PC-3 (cell line): ENCODE results near the gene KCNN4. TPM values are rescaled to one million over a fixed set of nuclear protein-coding genes. Genes with fewer than 3 reads are reported as not detected.

Experiments
- ATAC-seq: fragments of 200-7000 bp; cut with Tn5 transposase; 2 replicates; pipeline ENCODE4 v1.9.1; 2020; ENCODE audit warnings: mild to moderate bottlenecking, moderate library complexity
- BruUV-seq: library from RNA; stranded (reverse); fragments of 400-500 nt; replicated peaks from 2 replicates; lab custom pipeline; 2021; lab: Mats Ljungman, UMichigan
- CTCF ChIA-PET: fragments of 300-600 bp; sonication (Branson Sonifier 250); formaldehyde crosslinking; loops from one replicate; lab custom pipeline; 2022; ENCODE audit warnings: antibody characterized with exemption; lab: Charles Lee
- POLR2A ChIA-PET: fragments of 300-600 bp; sonication (Branson Sonifier 250); formaldehyde crosslinking; loops from one replicate; lab custom pipeline; 2022; ENCODE audit warnings: antibody characterized with exemption; ENCODE audit not compliant: unreplicated experiment; lab: Charles Lee
- DNase-seq: peaks from one replicate; pipeline ENCODE4 v3.0.0-alpha.2; 2015
- H2AFZ ChIP-seq: fragments of 300-600 bp; sonication (generic); 2 replicates; pipeline ENCODE4 v1.6.0; 2016; ENCODE audit warnings: antibody characterized with exemption, low read length
- H3F3A ChIP-seq: fragments of 300-600 bp; sonication (generic); one replicate; pipeline ENCODE4 v1.6.0; 2017; ENCODE audit warnings: antibody characterized with exemption, low read length, control low read depth, mild to moderate bottlenecking; ENCODE audit not compliant: unreplicated experiment
- H3K27ac ChIP-seq: fragments of 300-600 bp; sonication (generic); 2 replicates; pipeline ENCODE4 v1.5.1; 2016; ENCODE audit warnings: mild to moderate bottlenecking, low read length
- H3K27me3 ChIP-seq: fragments of 300-600 bp; sonication (generic); 2 replicates; pipeline ENCODE4 v1.6.1; 2016; ENCODE audit warnings: low read length, mixed read lengths
- H3K36me3 ChIP-seq: fragments of 300-600 bp; sonication (generic); 2 replicates; pipeline ENCODE4 v1.6.1; 2016; ENCODE audit warnings: low read depth, mixed run types, low read length, mixed read lengths
- H3K4me1 ChIP-seq: fragments of 300-600 bp; sonication (generic); 2 replicates; pipeline ENCODE4 v1.5.1; 2016; ENCODE audit warnings: low read length; ENCODE audit not compliant: insufficient read depth
- H3K4me2 ChIP-seq: fragments of 300-600 bp; sonication (generic); 2 replicates; pipeline ENCODE4 v1.6.0; 2016; ENCODE audit warnings: low read length
- H3K4me3 ChIP-seq: fragments of 300-600 bp; sonication (generic); 2 replicates; pipeline ENCODE4 v1.5.1; 2016; ENCODE audit warnings: mild to moderate bottlenecking, low read length, mixed read lengths
- H3K79me2 ChIP-seq: fragments of 300-600 bp; sonication (generic); 2 replicates; pipeline ENCODE4 v1.6.1; 2017; ENCODE audit warnings: low read length, mixed read lengths
- H3K9ac ChIP-seq: fragments of 300-600 bp; sonication (generic); 2 replicates; pipeline ENCODE4 v1.6.0; 2016; ENCODE audit warnings: mild to moderate bottlenecking, low read length
- H3K9me2 ChIP-seq: fragments of 300-600 bp; sonication (generic); replicated peaks from 2 replicates; pipeline ENCODE4 v1.6.1; 2016; ENCODE audit warnings: mixed run types, low read length, mixed read lengths
- H3K9me3 ChIP-seq: fragments of 300-600 bp; sonication (generic); 2 replicates; pipeline ENCODE4 v1.6.1; 2016; ENCODE audit warnings: low read length, mixed read lengths
- H4K20me1 ChIP-seq: fragments of 300-600 bp; sonication (generic); 2 replicates; pipeline ENCODE4 v1.6.1; 2016; ENCODE audit warnings: low read length, mixed read lengths
- EZH2 ChIP-seq: fragments of 300-600 bp; sonication (generic); IDR thresholded peaks from one replicate; pipeline ENCODE4 v1.6.1; 2017; ENCODE audit warnings: antibody characterized with exemption, mild to moderate bottlenecking, low read length; ENCODE audit not compliant: unreplicated experiment
- EZH2phosphoT487 ChIP-seq: fragments of 300-600 bp; sonication (generic); IDR thresholded peaks from 2 replicates; pipeline ENCODE4 v1.6.1; 2018; ENCODE audit warnings: mild to moderate bottlenecking, antibody characterized with exemption, low read length, borderline replicate concordance
- intact Hi-C: fragments of 100-400 bp; cut with micrococcal nuclease; formaldehyde crosslinking; loops from 2 replicates; pipeline ENCODE4 v1.9.0; 2023
- total RNA-seq: library from RNA; depleted of rRNA; stranded (reverse); fragments of >200 nt; gene quantifications from 2 replicates; pipeline ENCODE4 v1.2.3, GENCODE V29; 2014
- TF ChIP-seq, protein P1 (sequence below): fragments of 300-600 bp; sonication (generic); conservative IDR thresholded peaks from 2 replicates; pipeline ENCODE4 v1.5.1; 2017; ENCODE audit warnings: antibody characterized with exemption, low read depth, mild to moderate bottlenecking, low read length

The KCNN4 gene
- total RNA-seq, 1 experiment from 2014 or later = 45.7 TPM

DNA sequence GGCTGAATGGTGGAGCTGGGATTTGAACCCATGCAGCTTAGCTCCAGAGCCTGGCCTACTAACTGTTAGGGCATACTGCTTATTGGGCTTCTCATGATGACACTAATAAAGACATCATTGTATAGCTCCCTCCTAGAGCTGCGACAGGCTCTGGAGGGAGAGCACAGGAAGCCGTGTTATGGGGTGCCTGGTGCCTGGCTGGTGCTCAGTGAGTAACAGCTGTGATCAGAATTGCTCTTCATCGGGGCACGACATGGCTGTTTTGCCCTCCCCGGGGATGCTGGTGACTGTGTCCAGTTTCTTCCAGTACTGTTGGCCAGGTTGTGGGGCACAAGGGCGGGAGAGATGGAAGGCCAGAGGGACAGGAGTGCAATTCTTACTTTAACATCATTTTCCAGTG is 16.3 kb upstream of the KCNN4 start:
- peaks cover 11% of the 10 kb centered on the region for H3K4me1 ChIP-seq
- no peak overlapping the region for H3K4me2 ChIP-seq
- ChIA-PET POLR2A (no interaction called here), CTCF (no interaction called here)
- H3K79me2 ChIP-seq = no peaks in the 10 kb centered on the region
- no peaks in the 10 kb centered on the region for H3F3A ChIP-seq
- intact Hi-C loops = no loop called here
- H3K27me3 ChIP-seq = no peaks in the 10 kb centered on the region
- H3K9me3 ChIP-seq = no peaks in the 10 kb centered on the region
- H3K4me3 ChIP-seq = no peak overlapping the region
- TF ChIP-seq EZH2phosphoT487 = no peak
- no peak for TF ChIP-seq EZH2
- TF ChIP-seq, protein P1, sequence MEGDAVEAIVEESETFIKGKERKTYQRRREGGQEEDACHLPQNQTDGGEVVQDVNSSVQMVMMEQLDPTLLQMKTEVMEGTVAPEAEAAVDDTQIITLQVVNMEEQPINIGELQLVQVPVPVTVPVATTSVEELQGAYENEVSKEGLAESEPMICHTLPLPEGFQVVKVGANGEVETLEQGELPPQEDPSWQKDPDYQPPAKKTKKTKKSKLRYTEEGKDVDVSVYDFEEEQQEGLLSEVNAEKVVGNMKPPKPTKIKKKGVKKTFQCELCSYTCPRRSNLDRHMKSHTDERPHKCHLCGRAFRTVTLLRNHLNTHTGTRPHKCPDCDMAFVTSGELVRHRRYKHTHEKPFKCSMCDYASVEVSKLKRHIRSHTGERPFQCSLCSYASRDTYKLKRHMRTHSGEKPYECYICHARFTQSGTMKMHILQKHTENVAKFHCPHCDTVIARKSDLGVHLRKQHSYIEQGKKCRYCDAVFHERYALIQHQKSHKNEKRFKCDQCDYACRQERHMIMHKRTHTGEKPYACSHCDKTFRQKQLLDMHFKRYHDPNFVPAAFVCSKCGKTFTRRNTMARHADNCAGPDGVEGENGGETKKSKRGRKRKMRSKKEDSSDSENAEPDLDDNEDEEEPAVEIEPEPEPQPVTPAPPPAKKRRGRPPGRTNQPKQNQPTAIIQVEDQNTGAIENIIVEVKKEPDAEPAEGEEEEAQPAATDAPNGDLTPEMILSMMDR = no peak
- DNase-seq (no peak), ATAC-seq (no peak)
- H2AFZ ChIP-seq = no peak overlapping the region
- H4K20me1 ChIP-seq = no peaks in the 10 kb centered on the region
- H3K9me2 ChIP-seq = no peaks in the 10 kb centered on the region
- no TSS peak for BruUV-seq
- no peak overlapping the region for H3K27ac ChIP-seq
- no peak overlapping the region for H3K9ac ChIP-seq
- H3K36me3 ChIP-seq = no peaks in the 10 kb centered on the region

DNA sequence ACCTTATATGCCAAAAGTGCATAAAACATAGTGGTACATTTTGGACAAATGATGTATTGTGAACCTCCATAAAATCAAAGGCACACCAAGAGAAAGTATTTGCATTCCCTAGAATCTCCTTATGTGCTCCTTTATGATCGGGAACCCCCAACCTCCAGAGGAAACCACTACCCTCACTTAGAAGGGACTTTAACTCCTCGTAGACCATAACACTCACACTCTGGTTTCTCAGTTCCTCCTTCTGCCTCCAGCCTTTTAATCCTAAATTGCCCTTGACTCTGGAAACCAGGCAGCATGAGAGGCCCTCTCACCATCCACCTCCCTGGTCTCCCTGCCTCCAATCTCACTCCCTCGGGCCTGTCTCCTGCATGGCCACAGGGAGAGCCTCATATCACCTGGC is 9.8 kb upstream of the KCNN4 start:
- ATAC-seq = no peak

DNA sequence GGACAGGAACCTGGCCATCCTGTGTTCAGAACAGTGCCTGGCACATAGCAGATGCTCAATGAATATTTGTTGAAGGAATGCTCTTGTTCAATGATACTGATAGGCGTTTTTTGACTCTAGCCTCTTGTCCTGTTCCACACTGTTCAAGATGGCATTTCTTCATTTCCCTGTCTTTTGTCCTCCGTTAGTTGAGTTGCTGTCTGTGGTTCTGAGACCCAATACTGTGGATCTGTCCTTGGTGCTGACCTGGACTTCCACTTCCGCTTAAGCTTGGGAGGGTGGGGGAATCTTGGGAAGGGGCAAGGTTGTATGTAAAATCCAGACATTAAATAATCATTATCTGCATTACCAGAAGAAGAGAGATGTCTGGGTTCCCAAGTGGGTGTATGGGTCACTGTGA is 8.3 kb upstream of the KCNN4 start:
- intact Hi-C loops = no loop called here
- Histone ChIP-seq H3K4me2 (no peak overlapping the region), H3K9me2 (no peaks in the 10 kb centered on the region), H3K79me2 (no peaks in the 10 kb centered on the region), H3K9me3 (no peaks in the 10 kb centered on the region), H3K27ac (no peak overlapping the region), H3K36me3 (no peaks in the 10 kb centered on the region), H3F3A (no peaks in the 10 kb centered on the region), H3K4me1 (peaks cover 18% of the 10 kb centered on the region), H4K20me1 (no peaks in the 10 kb centered on the region), H3K4me3 (no peak overlapping the region), H3K9ac (no peak overlapping the region), H2AFZ (no peak overlapping the region), H3K27me3 (no peaks in the 10 kb centered on the region)
- no TSS peak for BruUV-seq
- DNase-seq = peak; percentile 44
- POLR2A ChIA-PET = no interaction called here
- TF ChIP-seq EZH2phosphoT487 = no peak
- TF ChIP-seq EZH2 = no peak
- TF ChIP-seq, protein P1 = no peak
- CTCF ChIA-PET = no interaction called here
- ATAC-seq = no peak

More for the DNA sequence above, 9.8 kb upstream of the KCNN4 start:
- TF ChIP-seq, protein P1 = no peak
- TF ChIP-seq EZH2 (no peak), EZH2phosphoT487 (no peak)
- H3K4me1 ChIP-seq = peaks cover 3% of the 10 kb centered on the region
- H3K27me3 ChIP-seq = no peaks in the 10 kb centered on the region
- intact Hi-C loops = no loop called here
- no peaks in the 10 kb centered on the region for H3K9me2 ChIP-seq
- H2AFZ ChIP-seq = no peak overlapping the region
- DNase-seq = no peak
- no peak overlapping the region for H3K9ac ChIP-seq
- ChIA-PET POLR2A (no interaction called here), CTCF (no interaction called here)
- no peaks in the 10 kb centered on the region for H4K20me1 ChIP-seq
- no TSS peak for BruUV-seq
- no peaks in the 10 kb centered on the region for H3K36me3 ChIP-seq
- H3K9me3 ChIP-seq = no peaks in the 10 kb centered on the region
- H3K4me3 ChIP-seq = no peak overlapping the region
- H3F3A ChIP-seq = no peaks in the 10 kb centered on the region
- H3K27ac ChIP-seq = no peak overlapping the region
- no peaks in the 10 kb centered on the region for H3K79me2 ChIP-seq
- H3K4me2 ChIP-seq = no peak overlapping the region
